NCI-H526 (cell line): Measurements from ENCODE around the gene CTBP2.

Experiments used
- DNase-seq, 2 experiments: peaks; one replicate each; lab custom pipeline; 2025; lab: John Stamatoyannopoulos, UW

The CTBP2 gene

GRCh38 chr10:124977161-124977560, 183.2 kb downstream of the CTBP2 start:
- DNase-seq: no peak

DNA sequence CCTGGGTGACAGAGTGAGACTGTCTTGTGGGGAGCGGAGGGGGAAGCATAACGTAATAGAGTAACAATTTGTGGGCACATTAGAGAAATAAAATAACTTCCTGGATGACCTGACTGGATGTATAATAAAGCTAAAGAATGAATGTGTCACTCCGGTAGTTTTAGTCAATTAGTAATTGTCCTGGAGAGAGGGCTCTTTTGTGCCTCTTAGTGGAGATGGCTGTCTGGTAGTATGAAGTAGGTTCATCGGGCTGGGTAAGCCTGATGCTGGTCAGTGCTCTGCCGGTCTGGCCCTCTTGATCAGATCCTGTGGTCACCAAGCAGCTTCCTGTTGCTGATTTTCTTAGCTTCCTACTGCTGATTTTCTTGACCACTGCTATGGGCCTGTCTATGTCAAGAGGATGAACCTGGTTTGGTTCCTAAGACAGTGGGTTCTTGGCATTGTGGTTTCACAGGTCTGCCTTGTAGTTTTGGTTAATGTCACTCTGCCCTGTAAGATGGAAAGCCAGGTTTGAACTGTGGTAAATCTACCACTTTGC, 184.3 kb downstream of the CTBP2 start:
- DNase-seq: no peak

- no peak for DNase-seq
These were observed 186.2 kb downstream of the CTBP2 start for GRCh38 chr10:124974131-124974530.

DNA sequence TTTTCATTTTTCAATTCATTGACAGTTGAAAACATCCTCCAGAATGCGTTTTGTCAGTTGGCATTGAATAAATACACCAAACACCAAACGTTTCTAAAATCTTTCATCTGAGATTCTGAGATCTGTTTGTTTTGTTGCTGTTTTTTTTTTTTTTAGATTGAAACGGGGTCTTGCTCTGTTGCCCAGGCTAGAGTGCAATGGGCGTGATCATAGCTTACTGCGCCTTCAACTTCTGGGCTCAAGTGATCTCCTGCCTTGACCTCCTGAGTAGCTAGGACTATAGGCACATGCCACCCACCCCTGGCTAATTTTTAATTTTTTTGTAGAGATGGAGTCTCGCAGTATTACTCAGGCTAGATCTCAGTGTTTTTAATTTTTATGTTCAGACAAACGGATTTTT, 187.7 kb downstream of the CTBP2 start:
- no peak for DNase-seq

GRCh38 chr10:124971276-124971675, 189.1 kb downstream of the CTBP2 start:
- no peak for DNase-seq

GRCh38 chr10:124967255-124967654, 193.1 kb downstream of the CTBP2 start:
- DNase-seq: no peak

DNA sequence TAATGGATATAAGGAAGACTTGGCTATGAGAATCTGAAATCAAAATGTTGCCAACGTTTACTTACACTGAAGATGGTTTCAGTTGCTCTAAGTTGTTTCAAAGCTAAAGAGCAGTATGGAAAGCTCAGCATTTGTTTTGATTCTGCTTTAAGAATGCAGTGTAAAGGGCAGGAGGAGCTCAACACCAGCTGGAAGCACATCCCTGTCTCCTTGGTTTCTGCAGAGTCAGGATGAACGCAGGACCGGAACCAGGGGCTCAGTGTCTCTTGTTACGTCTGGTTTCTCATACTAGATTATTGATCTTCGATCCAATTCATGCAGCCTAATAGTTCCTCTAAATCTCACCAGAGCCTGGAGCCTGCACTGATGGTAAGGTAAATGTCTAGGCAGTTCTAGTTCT, 194.4 kb downstream of the CTBP2 start:
- DNase-seq: no peak

DNA sequence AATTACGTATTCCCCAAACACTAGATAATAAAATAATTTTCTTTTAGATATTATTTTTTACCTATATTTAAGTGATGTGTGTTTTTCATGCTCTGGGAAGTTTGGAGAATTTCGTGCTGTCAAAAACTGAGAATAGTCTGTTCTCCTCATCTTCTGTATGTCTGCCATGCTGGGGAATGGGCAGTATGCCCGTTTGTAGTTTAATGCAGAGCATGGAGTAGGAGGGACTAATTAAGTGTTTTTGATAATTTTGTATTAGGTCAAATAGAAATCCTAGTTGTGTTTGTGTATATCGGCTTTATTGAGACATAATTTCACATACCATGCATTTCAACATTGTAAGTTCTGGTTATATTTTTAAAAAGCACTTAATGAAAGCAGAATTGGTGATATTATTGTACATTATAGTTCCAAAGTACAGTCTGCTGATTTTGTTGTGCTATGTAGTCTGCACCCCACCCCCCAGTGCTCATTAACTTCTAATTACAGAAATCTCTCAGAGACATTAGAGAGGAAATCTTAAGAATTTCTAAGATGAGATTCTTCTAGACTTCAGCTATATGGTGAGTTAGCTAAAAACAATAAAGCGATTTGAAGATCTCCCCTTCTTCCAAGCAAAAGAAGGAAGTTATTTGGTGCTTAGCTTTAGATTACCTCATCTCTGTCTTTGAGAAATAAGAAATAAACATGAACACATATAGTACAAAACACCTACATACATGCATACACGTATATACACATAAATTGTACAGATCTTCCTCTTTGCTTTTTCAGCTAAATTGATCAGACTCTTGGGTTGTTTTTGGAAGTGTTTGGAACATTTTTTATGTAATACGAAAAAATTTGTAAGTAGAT, 196.3 kb downstream of the CTBP2 start:
- DNase-seq: no peak

DNA sequence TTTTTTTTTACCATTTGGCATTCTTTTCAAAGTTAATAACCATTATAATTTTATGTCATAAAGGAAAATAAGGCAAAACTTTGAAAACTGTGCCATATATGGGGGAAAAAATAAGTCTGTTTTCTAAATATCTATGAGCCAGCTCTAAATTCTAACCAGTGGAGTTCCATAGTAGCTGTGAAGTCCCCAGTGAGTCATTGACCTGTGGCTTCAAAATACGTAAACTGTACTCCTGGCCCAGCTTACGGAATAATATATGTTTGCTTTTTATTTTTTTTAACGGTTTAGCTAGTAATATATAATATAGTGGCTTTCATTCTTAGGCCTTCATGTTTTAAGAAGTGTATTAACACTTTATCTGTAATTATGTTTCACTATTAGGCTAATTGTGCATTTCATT, 197.9 kb downstream of the CTBP2 start:
- no peak for DNase-seq

- no peak for DNase-seq
These were observed 199.2 kb downstream of the CTBP2 start for GRCh38 chr10:124961248-124961570.

DNA sequence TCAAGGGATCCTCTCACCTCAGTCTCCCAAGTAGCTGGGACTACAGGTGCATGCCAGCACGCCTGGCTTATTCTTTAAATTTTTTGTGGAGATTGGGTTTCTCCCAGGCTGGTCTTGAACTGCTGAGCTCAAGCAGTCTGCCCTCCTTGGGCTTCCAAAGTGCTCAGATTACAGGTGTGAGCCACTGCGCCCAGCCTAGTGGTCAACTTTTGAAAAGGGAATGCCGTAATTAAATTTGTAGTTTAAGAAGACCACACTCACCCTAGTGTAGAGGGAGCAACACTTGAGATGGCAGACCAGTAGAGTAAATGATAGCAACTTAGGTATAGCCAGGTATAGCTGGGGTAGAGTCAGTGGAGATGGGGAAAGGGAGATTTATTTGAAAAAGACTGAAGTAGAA, 200.8 kb downstream of the CTBP2 start:
- DNase-seq: no peak

DNA sequence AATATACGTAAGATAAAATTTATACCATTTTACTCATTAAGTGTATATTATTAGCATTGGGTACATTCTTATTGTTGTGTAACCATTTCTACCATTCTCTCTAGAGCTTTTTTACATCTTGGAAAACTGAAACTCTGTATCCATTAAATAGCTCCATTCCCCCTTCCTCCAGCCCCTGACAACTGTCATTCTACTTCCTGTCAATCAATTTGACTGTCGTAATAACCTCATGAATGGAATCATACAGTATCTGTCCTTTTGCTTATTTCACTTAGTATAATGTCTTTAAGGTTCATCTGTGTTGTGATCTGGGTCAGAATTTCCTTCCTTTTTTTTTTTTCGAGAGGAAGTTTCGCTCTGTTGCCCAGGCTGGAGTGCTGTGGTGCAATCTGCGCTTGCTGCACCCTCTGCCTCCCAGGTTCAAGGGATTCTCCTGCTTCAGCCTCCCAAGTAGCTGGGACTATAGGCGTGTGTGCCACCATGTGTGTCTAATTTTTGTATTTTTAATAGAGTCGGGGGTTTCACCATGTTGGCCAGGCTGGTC, 202.9 kb downstream of the CTBP2 start:
- no peak for DNase-seq

DNA sequence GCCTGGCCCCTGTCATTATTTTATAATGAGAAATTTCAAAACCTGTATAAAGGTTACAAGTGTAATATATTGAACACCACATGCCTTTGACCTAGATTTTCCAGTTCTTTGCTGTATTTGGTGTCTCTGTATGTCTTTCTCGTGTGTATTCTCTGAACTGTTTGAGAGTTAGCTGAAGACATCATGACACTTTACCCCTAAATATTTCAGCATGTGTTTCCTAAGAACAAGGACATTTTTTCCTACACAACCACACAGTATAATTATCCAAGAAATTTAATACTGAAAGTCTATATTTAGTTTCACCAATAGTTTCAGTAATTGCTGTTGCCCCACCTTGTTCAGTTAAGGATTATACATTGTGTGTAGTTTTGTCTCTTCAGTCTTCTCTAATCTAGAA, 203.6 kb downstream of the CTBP2 start:
- no peak for DNase-seq

- no peak for DNase-seq
These were observed 204.5 kb downstream of the CTBP2 start for GRCh38 chr10:124955868-124956267.

- no peak for DNase-seq
These were observed 205.1 kb downstream of the CTBP2 start for GRCh38 chr10:124955243-124955642.

DNA sequence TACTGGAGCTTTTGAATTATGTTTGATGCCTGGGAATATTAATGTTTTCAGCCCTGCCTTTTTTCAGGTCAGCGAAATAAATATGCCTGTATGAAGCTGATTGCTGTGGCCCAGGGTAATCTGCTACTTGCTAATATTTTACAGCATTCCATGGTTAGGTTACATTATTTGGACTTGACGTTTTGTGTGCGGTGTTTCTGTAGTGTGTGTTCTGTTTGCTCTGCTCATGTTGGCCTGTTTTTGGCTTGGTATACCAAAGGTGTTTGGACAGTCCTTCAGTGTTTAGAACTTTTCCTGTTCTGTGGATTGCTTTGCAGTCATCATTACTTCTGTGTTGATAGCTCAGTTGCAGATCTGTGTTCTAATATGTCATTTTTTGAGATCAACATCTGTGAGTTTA, 206.9 kb downstream of the CTBP2 start:
- no peak for DNase-seq

DNA sequence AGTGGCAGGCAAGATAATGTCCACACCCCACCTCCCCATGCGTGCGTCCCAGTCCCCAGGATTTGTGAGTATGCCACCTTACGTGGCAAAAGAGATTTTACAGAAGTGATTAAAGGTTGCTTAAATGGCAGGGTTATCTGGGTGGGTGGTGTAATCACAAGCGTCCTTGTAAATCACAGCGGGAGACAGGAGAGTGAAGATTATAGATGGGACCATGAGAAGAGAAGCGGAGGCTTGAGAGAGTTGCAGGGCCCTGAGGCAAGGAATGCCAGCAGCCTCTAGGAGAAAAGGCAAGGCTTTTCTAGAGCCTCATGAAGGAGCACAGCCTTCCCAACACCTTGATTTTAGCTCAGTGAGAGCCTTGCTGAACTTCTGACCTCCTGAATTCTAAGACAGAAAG, 208.2 kb downstream of the CTBP2 start:
- DNase-seq: no peak

- DNase-seq: no peak
These were observed 210.8 kb downstream of the CTBP2 start for GRCh38 chr10:124949543-124949942.

GRCh38 chr10:124946945-124947344, 213.4 kb downstream of the CTBP2 start:
- DNase-seq: no peak

DNA sequence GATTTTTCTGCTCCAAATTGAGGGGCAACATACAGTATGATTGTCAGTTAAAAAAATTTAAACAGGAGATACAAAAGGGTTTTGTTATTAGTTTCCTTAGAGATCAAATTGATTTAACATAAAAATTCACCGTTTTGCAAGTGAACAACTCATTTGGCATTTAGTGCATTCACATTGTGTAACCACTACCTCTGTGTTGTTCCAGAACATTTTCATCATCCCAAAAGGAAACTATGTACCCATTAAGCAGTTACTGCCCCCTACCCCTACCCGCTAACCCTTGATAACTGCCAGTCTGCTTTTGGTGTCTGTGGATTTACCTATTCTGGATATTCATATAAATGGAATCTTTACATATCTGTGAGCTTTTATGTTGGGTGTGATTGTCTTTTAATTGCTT, 215.4 kb downstream of the CTBP2 start:
- DNase-seq: no peak

DNA sequence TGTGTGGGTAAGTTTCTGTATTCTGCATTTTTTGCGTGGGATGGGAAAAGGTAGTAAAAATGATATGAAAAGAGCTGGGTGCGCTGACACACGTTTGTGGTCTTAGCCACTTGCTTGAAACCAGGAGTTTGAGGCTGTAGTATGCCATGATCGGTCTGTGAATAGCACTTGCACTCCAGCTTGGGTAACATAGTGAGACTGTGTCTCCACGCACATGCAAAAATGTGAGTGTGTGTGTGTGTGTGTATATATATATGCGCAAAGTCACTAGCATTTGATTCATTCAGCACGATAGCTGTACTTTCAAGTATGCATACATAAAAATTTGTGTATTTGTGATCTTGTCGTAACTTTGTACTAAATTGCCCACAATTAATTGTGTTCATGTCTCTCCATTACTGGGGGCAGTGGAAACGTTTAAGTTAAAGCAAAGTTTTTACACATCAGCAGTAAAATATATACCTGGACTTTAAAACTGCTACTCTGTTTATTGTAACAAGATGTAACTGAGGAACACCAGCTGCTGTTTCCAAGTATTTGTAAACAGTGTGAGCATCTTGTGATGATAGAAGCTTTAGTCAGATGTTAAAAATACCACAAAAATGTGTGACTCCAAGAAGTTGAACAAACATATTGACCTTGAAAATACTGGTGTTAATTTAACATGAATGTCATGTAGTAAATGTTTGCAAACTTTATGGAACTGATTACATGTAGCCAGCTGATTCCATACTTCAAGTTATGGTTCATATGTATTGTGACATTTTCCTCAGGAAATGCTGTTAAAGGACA, 216.9 kb downstream of the CTBP2 start:
- DNase-seq: no peak

- peak in 1 of 2 experiments; percentile 8 for DNase-seq
These were observed 217.8 kb downstream of the CTBP2 start for GRCh38 chr10:124942317-124943169.
